GM19099 (cell line): Measurements from ENCODE around the gene MPIG6B.
A peak's percentile ranks its signal among the peaks of the same experiment; 100 is the strongest.

Source experiments
- POLR2A ChIP-seq: IDR thresholded peaks from 3 replicates; pipeline ENCODE4 v1.6.1; 2011; ENCODE audit warnings: low read depth; ENCODE audit not compliant: insufficient read length; ENCODE audit errors: extremely low read depth

MPIG6B gene

GRCh38 chr6:31737315-31737990, 14.3 kb downstream of the MPIG6B start:
- TF ChIP-seq POLR2A = no peak

GRCh38 chr6:31737991-31738979, 15.1 kb downstream of the MPIG6B start:
- peak; percentile 60 for TF ChIP-seq POLR2A

DNA sequence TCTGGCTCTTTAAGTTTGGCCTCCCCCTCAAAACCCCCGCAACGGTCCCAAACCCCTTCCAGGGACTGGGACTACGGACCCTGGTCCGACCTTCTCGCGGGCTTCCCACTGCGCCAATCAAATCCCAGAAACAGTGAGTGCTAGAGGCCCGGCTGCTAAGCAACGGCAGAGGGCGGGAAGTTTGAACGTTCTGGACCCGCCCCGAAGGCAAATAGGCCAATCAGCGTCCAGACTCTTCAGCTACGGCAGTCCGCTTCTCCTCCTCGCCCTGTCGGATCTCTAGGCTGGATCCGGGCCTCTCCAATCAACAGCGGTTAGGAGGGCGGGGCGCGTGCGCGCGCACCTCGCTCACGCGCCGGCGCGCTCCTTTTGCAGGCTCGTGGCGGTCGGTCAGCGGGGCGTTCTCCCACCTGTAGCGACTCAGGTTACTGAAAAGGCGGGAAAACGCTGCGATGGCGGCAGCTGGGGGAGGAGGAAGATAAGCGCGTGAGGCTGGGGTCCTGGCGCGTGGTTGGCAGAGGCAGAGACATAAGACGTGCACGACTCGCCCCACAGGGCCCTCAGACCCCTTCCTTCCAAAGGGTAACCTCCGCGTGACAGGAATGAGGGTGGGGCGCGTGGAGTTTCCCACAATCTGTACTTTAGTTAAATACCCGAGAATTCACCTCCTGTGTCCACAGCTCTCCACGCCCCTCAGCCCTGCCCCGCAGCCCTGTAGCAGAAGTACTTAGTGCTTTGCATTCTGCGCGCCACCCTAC, 16.6 kb downstream of the MPIG6B start, which contains the start of gene MSH5:
MSH5 (plus strand) TSS at position 367 of the 758 bp plus-strand sequence. CDS start 462 bp downstream, outside the sequence.
- peak; percentile 68 for TF ChIP-seq POLR2A

- TF ChIP-seq POLR2A = no peak
Measured at GRCh38 chr6:31740397-31741223, 17.4 kb downstream of the MPIG6B start.

- no peak for TF ChIP-seq POLR2A
Measured at GRCh38 chr6:31741815-31742214, 18.6 kb downstream of the MPIG6B start.

DNA sequence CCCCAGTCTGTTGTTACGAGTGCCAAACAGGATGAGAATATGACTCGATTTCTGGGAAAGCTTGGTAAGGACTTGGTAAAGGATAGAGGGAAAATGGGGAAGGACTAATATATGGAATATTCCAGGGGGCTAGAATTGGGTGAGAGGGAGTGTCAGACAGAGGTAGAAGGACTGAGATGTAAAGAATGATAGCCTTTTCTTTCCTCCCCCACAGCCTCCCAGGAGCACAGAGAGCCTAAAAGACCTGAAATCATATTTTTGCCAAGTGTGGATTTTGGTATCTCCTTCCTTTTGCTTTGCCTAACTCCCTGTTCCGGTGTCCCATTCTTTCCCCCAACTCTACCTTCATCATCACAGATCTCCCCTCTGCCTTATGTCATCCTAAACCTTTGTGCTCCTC, 19.7 kb downstream of the MPIG6B start:
- TF ChIP-seq POLR2A = no peak

GRCh38 chr6:31744422-31744821, 21.2 kb downstream of the MPIG6B start:
- TF ChIP-seq POLR2A = no peak

DNA sequence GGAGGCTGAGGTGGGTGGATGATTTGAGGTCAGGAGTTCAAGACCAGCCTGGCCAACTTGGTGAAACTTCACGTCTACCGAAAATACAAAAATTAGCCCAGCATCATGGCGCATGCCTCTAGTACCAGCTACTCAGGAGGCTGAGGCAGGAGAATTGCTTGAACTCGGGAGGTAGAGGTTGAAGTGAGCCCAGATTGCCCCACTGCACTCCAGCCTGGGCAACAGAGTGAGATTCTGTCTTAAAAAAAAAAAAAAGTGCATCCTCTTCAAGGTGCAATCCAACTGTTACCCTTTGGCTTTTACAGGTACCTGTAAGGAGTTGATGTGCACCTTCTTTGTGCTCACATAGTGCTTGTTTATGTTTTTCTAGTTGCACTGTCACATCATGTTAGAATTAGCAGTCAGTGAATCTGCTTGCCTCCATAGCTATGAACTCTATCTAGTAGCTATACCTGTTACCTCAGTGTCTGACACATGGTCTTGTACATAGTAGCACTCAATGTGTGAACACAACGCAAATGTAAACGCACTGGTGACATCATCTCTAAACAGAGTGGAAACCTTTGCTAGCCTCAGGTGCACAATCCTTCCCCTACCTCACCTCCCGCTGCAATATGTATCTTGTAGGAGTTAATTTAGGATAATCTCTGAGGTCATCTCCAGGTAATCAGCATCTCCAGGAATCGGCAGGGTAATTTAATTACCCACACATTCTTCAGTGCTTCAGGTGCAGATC, 26.3 kb downstream of the MPIG6B start:
- no peak for TF ChIP-seq POLR2A

DNA sequence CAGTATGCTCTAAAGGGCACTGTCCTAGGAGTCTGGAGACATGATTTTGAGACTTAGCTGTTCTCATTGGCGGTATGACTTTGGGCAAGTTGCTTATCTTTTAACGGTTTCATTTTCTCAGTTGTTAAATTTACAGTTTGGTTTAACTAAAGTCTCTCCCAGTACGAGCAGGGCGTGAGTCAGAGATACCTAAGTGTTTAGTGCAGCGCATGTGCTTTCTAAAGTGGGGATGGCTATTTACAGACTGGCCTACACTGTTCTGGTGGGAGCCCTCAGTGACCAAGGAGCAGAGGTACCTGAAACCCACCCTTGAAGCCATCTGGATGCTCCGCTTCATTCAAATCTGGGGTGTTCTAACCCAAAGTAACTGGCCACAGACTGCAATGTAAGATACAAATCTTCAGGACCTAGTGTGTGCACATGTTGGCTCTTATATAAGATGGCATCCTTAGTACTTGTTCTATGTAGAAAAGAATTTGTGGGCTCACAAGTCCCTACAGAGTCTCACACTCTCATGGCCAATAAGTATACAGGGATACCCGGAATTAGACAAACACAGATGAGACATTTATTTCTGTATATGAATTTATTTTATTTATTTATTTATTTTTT, 27.3 kb downstream of the MPIG6B start:
- no peak for TF ChIP-seq POLR2A

DNA sequence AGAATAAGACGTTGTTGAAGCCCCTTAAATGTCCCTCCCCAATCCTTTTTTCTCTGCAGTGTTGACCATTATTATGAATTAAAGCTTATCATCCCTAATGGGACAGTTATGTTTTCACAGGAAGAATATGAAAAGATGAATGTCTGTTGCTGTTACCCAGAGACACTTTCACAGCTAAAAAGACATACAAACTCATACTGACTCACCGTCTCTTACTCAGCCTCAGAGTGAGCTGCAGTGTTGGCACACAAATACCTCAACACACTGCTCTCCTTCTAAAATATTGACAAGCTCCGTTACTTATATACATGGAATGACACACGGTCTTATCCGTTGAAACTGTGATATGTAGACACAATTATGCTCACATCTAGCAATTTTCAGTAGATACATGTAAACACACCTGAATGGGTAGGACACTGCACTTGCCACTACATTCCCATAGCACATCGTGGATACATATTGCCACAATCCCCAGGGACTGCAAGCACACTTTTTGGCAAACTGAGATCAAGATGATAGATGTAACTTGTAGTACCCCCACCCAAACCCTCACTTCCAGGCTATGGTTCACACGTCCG, 29.7 kb downstream of the MPIG6B start:
- no peak for TF ChIP-seq POLR2A

- no peak for TF ChIP-seq POLR2A
Measured at GRCh38 chr6:31758281-31758680, 35.1 kb downstream of the MPIG6B start.

DNA sequence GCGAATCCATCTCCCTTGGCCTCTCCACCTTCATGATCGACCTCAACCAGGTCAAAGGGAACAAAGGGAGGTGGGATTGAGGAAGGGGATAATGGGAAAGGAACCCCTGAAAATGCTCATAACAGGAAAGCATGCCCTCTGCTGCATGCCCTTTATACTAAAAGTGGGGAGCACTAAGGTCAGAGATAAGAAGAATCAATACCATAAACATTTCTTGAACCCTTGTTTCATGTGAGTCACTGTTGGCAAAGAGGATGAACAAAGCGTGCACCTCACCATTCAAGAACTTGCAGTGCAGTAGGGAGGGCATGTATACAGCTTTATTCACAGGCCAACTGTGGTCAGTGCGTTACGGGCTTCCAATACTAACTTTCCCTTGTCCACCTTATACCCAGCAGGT, 37.6 kb downstream of the MPIG6B start:
- no peak for TF ChIP-seq POLR2A

GRCh38 chr6:31761343-31761742, 38.2 kb downstream of the MPIG6B start:
- TF ChIP-seq POLR2A = no peak

GRCh38 chr6:31762356-31762755, 39.2 kb downstream of the MPIG6B start, which contains the start of gene SAPCD1:
Gene SAPCD1 (plus strand): TSS chr6:31762656. CDS start chr6:31763055, 399 bp downstream.
- no peak for TF ChIP-seq POLR2A
